ENCODE measurements around the gene ADNP2.

The ADNP2 gene

DNA sequence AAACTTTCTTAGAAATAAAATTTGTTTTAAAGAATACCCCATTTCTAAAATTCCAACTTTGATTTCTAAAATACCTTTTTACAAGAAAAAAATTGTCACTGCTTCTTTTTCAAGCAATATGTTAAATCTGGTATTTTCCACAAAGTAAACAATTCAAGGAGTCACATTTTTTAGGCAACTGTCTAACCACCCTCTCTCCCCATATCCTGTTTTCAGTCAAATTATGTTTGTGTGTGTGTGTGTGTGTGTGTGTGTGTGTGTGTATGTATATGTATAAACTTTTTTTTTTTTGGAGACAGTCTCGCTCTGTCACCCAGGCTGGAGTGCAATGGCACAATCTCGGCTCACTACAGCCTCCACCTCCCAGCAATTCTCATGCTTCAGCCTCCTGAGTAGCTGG, 59.3 kb downstream of the ADNP2 start:
- H3K9ac ChIP-seq (ENCODE audit: low read depth, low read length): no peak overlapping the region
- no peaks in the 10 kb centered on the region for H3K4me1 ChIP-seq (ENCODE audit: control insufficient read depth, insufficient read depth, low read length)
- H3K36me3 ChIP-seq (ENCODE audit: control insufficient read depth, insufficient read depth, low read length): no peaks in the 10 kb centered on the region
- no peaks in the 10 kb centered on the region for H3K27me3 ChIP-seq (ENCODE audit: control insufficient read depth, insufficient read depth, low read length)
- peaks cover 3% of the 10 kb centered on the region for H3K9me3 ChIP-seq (ENCODE audit: control insufficient read depth, insufficient read depth, low read length)
- H3K4me3 ChIP-seq (ENCODE audit: low read depth, low read length): no peak overlapping the region

DNA sequence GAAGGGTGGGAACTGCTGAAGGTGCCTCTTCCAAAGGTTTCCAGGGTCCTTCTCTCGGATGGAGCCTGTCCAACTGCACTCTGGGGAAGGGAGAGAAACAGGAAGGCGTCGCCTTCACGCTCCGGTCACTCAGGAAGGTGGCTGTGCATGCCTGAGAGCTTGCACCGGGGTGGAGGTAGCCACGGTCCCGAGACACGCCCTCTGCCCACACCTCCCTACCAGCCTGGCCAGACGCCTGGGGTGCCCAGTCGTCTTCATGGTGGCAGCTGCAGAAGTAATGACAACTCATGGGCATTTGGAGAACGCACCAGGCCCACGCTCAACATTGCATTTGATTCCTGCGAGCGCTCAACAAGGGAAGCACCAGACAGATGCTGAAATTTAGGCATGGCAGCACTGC, 59.9 kb downstream of the ADNP2 start:
- Histone ChIP-seq H3K9ac (ENCODE audit: low read depth, low read length) (no peak overlapping the region), H3K4me3 (ENCODE audit: low read depth, low read length) (no peak overlapping the region), H3K36me3 (ENCODE audit: control insufficient read depth, insufficient read depth, low read length) (no peaks in the 10 kb centered on the region), H3K9me3 (ENCODE audit: control insufficient read depth, insufficient read depth, low read length) (no peaks in the 10 kb centered on the region), H3K27me3 (ENCODE audit: control insufficient read depth, insufficient read depth, low read length) (no peaks in the 10 kb centered on the region), H3K4me1 (ENCODE audit: control insufficient read depth, insufficient read depth, low read length) (no peaks in the 10 kb centered on the region)

GRCh38 chr18:80169607-80170006, 60.5 kb downstream of the ADNP2 start:
- Histone ChIP-seq H3K9ac (ENCODE audit: low read depth, low read length) (no peak overlapping the region), H3K36me3 (ENCODE audit: control insufficient read depth, insufficient read depth, low read length) (no peaks in the 10 kb centered on the region), H3K4me3 (ENCODE audit: low read depth, low read length) (no peak overlapping the region), H3K27me3 (ENCODE audit: control insufficient read depth, insufficient read depth, low read length) (no peaks in the 10 kb centered on the region), H3K9me3 (ENCODE audit: control insufficient read depth, insufficient read depth, low read length) (no peaks in the 10 kb centered on the region), H3K4me1 (ENCODE audit: control insufficient read depth, insufficient read depth, low read length) (no peaks in the 10 kb centered on the region)

- H3K27me3 ChIP-seq (ENCODE audit: control insufficient read depth, insufficient read depth, low read length): no peaks in the 10 kb centered on the region
- H3K9ac ChIP-seq (ENCODE audit: low read depth, low read length): no peak overlapping the region
- H3K9me3 ChIP-seq (ENCODE audit: control insufficient read depth, insufficient read depth, low read length): no peaks in the 10 kb centered on the region
- H3K36me3 ChIP-seq (ENCODE audit: control insufficient read depth, insufficient read depth, low read length): no peaks in the 10 kb centered on the region
- no peak overlapping the region for H3K4me3 ChIP-seq (ENCODE audit: low read depth, low read length)
- H3K4me1 ChIP-seq (ENCODE audit: control insufficient read depth, insufficient read depth, low read length): no peaks in the 10 kb centered on the region
These were observed 61.5 kb downstream of the ADNP2 start for GRCh38 chr18:80170395-80171053.

DNA sequence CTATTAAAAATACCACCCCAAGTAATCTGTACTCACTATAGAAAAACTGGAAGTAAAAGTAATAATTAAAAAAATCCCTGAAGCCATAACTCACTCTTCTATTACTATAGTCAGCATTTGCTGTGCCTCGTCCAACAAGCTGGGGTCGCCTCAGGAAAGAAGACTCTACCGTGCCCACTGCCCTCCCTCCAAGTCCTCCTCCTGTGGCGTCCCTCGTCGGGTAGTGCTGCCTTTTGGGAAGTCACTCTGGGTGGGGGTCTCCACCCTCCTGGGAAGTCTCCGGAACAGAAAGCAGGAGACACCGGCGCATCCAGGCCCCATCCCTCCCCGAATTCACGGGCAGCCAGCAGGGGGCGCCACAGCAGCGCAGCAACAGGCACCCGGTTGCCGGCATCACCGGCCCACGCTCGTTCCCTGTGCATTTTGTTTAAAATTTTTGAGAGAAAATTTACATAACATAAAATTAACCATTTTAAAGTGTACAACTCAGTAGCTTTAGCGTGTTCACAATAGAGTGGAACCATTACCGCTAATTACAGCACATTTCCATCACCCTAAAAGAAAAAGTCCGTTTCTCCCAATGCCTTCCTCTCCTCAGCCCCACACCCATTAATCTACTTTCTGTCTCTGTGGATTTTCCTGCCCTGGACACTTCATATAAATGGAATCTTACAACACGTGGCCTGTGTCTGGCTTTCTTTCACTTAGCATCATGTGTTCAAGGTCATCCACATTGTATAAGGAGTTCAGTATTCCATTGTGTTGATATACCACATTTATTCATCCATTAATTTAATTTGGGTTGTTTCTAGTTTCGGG, 62.2 kb downstream of the ADNP2 start:
- H3K4me1 ChIP-seq (ENCODE audit: control insufficient read depth, insufficient read depth, low read length): no peaks in the 10 kb centered on the region
- no peak overlapping the region for H3K9ac ChIP-seq (ENCODE audit: low read depth, low read length)
- H3K4me3 ChIP-seq (ENCODE audit: low read depth, low read length): no peak overlapping the region
- no peaks in the 10 kb centered on the region for H3K36me3 ChIP-seq (ENCODE audit: control insufficient read depth, insufficient read depth, low read length)
- H3K27me3 ChIP-seq (ENCODE audit: control insufficient read depth, insufficient read depth, low read length): no peaks in the 10 kb centered on the region
- H3K9me3 ChIP-seq (ENCODE audit: control insufficient read depth, insufficient read depth, low read length): no peaks in the 10 kb centered on the region

GRCh38 chr18:80172056-80172455, 63.0 kb downstream of the ADNP2 start:
- Histone ChIP-seq H3K27me3 (ENCODE audit: control insufficient read depth, insufficient read depth, low read length) (no peaks in the 10 kb centered on the region), H3K4me3 (ENCODE audit: low read depth, low read length) (no peak overlapping the region), H3K36me3 (ENCODE audit: control insufficient read depth, insufficient read depth, low read length) (no peaks in the 10 kb centered on the region), H3K4me1 (ENCODE audit: control insufficient read depth, insufficient read depth, low read length) (no peaks in the 10 kb centered on the region), H3K9me3 (ENCODE audit: control insufficient read depth, insufficient read depth, low read length) (no peaks in the 10 kb centered on the region), H3K9ac (ENCODE audit: low read depth, low read length) (no peak overlapping the region)

- no peak overlapping the region for H3K9ac ChIP-seq (ENCODE audit: low read depth, low read length)
- H3K4me1 ChIP-seq (ENCODE audit: control insufficient read depth, insufficient read depth, low read length): no peaks in the 10 kb centered on the region
- no peaks in the 10 kb centered on the region for H3K36me3 ChIP-seq (ENCODE audit: control insufficient read depth, insufficient read depth, low read length)
- H3K9me3 ChIP-seq (ENCODE audit: control insufficient read depth, insufficient read depth, low read length): no peaks in the 10 kb centered on the region
- no peak overlapping the region for H3K4me3 ChIP-seq (ENCODE audit: low read depth, low read length)
- H3K27me3 ChIP-seq (ENCODE audit: control insufficient read depth, insufficient read depth, low read length): no peaks in the 10 kb centered on the region
These were observed 64.0 kb downstream of the ADNP2 start for GRCh38 chr18:80173060-80173459.

- Histone ChIP-seq H3K9me3 (ENCODE audit: control insufficient read depth, insufficient read depth, low read length) (no peaks in the 10 kb centered on the region), H3K9ac (ENCODE audit: low read depth, low read length) (no peak overlapping the region), H3K27me3 (ENCODE audit: control insufficient read depth, insufficient read depth, low read length) (no peaks in the 10 kb centered on the region), H3K4me1 (ENCODE audit: control insufficient read depth, insufficient read depth, low read length) (no peaks in the 10 kb centered on the region), H3K4me3 (ENCODE audit: low read depth, low read length) (no peak overlapping the region), H3K36me3 (ENCODE audit: control insufficient read depth, insufficient read depth, low read length) (no peaks in the 10 kb centered on the region)
These were observed 66.6 kb downstream of the ADNP2 start for GRCh38 chr18:80175451-80176204.

DNA sequence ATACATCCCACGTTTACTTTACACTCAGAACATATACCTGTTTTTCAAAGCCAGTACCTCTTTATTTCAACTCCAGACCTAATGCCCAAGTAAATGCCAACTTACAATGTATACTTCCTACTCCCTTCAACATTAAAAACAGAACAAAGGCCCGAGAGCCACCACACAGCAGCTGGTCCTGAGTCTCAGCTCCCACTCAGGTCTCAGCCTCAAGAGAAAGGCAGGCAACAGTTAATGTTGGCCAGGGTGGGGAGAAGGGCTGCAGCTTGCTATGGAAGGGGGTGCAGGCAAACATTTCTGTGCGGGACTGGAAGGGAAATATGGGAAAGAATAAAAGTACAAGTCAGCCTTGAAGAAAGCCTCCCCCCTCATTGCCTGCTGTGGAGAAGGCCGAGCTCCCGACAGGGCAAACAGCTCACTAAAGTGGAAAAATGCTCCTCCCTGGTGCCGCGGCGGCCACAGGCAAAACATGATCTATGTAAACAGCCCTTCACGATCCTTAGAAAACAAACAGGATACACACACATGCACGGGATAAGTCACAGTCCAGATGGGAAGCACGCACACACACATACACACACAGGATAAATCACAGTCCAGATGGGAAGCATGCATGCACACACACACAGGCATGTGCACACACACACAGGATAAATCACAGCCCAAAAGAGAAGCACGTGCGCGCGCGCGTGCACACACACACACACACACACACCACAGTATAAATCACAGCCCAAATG, 67.4 kb downstream of the ADNP2 start:
- Histone ChIP-seq H3K4me1 (ENCODE audit: control insufficient read depth, insufficient read depth, low read length) (no peaks in the 10 kb centered on the region), H3K9me3 (ENCODE audit: control insufficient read depth, insufficient read depth, low read length) (no peaks in the 10 kb centered on the region), H3K4me3 (ENCODE audit: low read depth, low read length) (no peak overlapping the region), H3K9ac (ENCODE audit: low read depth, low read length) (no peak overlapping the region), H3K27me3 (ENCODE audit: control insufficient read depth, insufficient read depth, low read length) (no peaks in the 10 kb centered on the region), H3K36me3 (ENCODE audit: control insufficient read depth, insufficient read depth, low read length) (no peaks in the 10 kb centered on the region)

GRCh38 chr18:80177128-80177527, 68.1 kb downstream of the ADNP2 start:
- no peak overlapping the region for H3K9ac ChIP-seq (ENCODE audit: low read depth, low read length)
- no peaks in the 10 kb centered on the region for H3K4me1 ChIP-seq (ENCODE audit: control insufficient read depth, insufficient read depth, low read length)
- H3K27me3 ChIP-seq (ENCODE audit: control insufficient read depth, insufficient read depth, low read length): no peaks in the 10 kb centered on the region
- H3K9me3 ChIP-seq (ENCODE audit: control insufficient read depth, insufficient read depth, low read length): no peaks in the 10 kb centered on the region
- no peaks in the 10 kb centered on the region for H3K36me3 ChIP-seq (ENCODE audit: control insufficient read depth, insufficient read depth, low read length)
- no peak overlapping the region for H3K4me3 ChIP-seq (ENCODE audit: low read depth, low read length)

- no peaks in the 10 kb centered on the region for H3K27me3 ChIP-seq (ENCODE audit: control insufficient read depth, insufficient read depth, low read length)
- no peak overlapping the region for H3K9ac ChIP-seq (ENCODE audit: low read depth, low read length)
- H3K4me3 ChIP-seq (ENCODE audit: low read depth, low read length): no peak overlapping the region
- H3K9me3 ChIP-seq (ENCODE audit: control insufficient read depth, insufficient read depth, low read length): no peaks in the 10 kb centered on the region
- H3K4me1 ChIP-seq (ENCODE audit: control insufficient read depth, insufficient read depth, low read length): no peaks in the 10 kb centered on the region
- no peaks in the 10 kb centered on the region for H3K36me3 ChIP-seq (ENCODE audit: control insufficient read depth, insufficient read depth, low read length)
These were observed 70.1 kb downstream of the ADNP2 start for GRCh38 chr18:80178935-80179818.
